ENCODE data around the gene SHLD1.

- TF ChIP-seq CTCF (conservative IDR thresholded peaks at IDR 0.05 in 1 of 2, IDR thresholded peaks at IDR 0.05 in 1 of 2; ENCODE audit: low read depth in 1 of 2, low read length in 2 of 2) (no peak), EZH2 (IDR thresholded peaks at IDR 0.05; ENCODE audit: low read length, missing control alignments) (no peak)
These were observed 4.7 kb upstream of the SHLD1 start for GRCh38 chr20:5745416-5746030.
